AG04449 (cell line): ENCODE measurements around the gene CHRNB2.

Experiments used
- CTCF ChIA-PET: fragments of 350-600 bp; formaldehyde crosslinking; extraction: SDS; loops from one replicate; lab custom pipeline; 2021; ENCODE audit warnings: antibody characterized with exemption; lab: Yijun Ruan, JAX
- POLR2A ChIA-PET: fragments of 400-600, 350-600 bp; formaldehyde crosslinking; extraction: SDS; loops from one replicate; lab custom pipeline; 2020; ENCODE audit warnings: antibody characterized with exemption, inconsistent platforms; lab: Yijun Ruan, JAX
- DNase-seq: peaks from one replicate; pipeline ENCODE4 v3.0.0-alpha.2; 2010; ENCODE audit warnings: low read depth, low spot score
- H3K4me3 ChIP-seq: 2 replicates; pipeline ENCODE4 v1.5.1; 2011; ENCODE audit warnings: low read depth, mild to moderate bottlenecking, control low read depth, low read length
- TF ChIP-seq, protein P1 (sequence below): IDR thresholded peaks from one replicate; pipeline ENCODE4 v1.5.1; 2011; ENCODE audit warnings: mild to moderate bottlenecking, moderate library complexity, low read length, control low read depth, inconsistent platforms; ENCODE audit not compliant: insufficient read depth; ENCODE audit errors: missing control alignments

The CHRNB2 gene, protein sequence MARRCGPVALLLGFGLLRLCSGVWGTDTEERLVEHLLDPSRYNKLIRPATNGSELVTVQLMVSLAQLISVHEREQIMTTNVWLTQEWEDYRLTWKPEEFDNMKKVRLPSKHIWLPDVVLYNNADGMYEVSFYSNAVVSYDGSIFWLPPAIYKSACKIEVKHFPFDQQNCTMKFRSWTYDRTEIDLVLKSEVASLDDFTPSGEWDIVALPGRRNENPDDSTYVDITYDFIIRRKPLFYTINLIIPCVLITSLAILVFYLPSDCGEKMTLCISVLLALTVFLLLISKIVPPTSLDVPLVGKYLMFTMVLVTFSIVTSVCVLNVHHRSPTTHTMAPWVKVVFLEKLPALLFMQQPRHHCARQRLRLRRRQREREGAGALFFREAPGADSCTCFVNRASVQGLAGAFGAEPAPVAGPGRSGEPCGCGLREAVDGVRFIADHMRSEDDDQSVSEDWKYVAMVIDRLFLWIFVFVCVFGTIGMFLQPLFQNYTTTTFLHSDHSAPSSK

DNA sequence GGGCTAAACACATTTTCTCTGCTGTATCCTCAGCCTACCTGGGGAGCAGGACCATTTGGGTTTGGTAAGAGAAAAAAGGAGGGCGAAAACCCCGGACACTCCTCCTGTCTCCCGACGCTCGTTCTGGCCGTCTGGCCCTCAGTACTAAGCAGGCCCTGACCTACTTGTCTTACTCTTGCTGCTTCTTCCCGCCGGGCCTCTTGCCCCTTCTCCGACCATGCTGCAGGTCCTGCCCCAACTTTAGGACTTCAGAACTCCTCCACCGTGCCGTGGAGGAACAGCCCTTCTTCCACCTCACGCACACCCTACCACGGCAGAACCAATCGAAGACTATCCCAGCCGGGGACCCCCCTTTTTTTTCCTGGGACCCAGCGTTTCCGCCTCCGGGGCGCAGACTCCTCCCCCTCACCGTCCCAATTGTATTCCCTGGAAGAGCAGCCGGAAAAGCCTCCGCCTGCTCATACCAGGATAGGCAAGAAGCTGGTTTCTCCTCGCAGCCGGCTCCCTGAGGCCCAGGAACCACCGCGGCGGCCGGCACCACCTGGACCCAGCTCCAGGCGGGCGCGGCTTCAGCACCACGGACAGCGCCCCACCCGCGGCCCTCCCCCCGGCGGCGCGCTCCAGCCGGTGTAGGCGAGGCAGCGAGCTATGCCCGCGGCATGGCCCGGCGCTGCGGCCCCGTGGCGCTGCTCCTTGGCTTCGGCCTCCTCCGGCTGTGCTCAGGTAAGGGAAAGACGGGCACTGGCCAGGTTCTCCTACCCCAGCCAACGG lies at the start of gene CHRNB2:
Gene CHRNB2 (plus strand): TSS at position 393 of the 771 bp plus-strand sequence. CDS start 267 bp downstream, at position 660.
- no peak for DNase-seq
- TF ChIP-seq, protein P1, sequence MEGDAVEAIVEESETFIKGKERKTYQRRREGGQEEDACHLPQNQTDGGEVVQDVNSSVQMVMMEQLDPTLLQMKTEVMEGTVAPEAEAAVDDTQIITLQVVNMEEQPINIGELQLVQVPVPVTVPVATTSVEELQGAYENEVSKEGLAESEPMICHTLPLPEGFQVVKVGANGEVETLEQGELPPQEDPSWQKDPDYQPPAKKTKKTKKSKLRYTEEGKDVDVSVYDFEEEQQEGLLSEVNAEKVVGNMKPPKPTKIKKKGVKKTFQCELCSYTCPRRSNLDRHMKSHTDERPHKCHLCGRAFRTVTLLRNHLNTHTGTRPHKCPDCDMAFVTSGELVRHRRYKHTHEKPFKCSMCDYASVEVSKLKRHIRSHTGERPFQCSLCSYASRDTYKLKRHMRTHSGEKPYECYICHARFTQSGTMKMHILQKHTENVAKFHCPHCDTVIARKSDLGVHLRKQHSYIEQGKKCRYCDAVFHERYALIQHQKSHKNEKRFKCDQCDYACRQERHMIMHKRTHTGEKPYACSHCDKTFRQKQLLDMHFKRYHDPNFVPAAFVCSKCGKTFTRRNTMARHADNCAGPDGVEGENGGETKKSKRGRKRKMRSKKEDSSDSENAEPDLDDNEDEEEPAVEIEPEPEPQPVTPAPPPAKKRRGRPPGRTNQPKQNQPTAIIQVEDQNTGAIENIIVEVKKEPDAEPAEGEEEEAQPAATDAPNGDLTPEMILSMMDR, result no peak
- H3K4me3 ChIP-seq, result no peak within 1 kb of the TSS
- ChIA-PET CTCF (interaction anchor here (1.6 to 3.0 kb wide), 3 partner anchors 7 to 306 kb away, joined by 3 to 25 read pairs (median 4); no protein-coding TSS in a partner anchor), POLR2A (no interaction called here)

DNA sequence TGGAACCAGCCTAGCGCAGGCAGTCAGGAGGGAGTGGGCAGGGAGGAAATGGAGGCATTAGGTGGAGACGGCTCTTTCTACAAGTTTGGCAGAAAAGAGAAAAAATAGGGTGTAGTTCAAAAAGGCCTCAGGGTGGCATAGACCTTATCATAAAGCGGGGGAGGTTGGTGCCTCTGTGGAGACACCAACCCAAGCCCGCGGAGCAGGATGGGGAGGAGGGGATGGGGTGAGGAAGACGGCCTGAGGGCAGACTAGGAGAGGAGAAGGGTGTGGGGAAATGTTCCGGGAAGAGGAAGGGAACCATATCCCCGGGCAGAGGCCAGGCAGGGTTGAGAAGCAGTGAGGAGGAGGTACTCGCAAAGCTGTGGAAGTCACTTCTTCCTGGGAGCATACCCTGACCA lies 48.0 kb upstream of the CHRNB2 start:
- TF ChIP-seq, protein P1, result no peak
- CTCF ChIA-PET, result interaction anchor here (1.5 kb wide), 1 partner anchor 27 kb away, joined by 4 read pairs; no protein-coding TSS in a partner anchor
- no peak for DNase-seq
- no peak overlapping the region for H3K4me3 ChIP-seq
- POLR2A ChIA-PET, result interaction anchor here (0.6 kb wide), 1 partner anchor 14 kb away, joined by 4 read pairs; no protein-coding TSS in a partner anchor

DNA sequence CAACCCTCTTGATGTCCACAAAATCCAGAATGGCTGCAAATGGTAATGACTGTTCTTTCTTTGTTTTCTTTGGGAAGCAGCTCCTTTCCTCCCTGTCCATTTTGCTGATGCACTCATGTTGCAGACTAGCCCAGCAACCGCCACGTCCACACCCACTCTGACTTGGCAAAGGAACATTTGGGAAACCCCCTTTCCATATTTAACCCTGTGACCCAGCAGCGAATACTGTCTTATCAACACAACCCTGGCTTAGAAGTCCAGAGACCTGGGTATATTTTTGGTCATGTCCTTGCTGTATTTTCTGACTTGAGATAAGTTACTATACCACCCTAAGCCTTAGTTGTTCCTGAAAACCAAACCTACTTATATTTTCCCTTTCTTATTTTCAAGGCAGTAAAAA lies 47.2 kb upstream of the CHRNB2 start:
- POLR2A ChIA-PET, result no interaction called here
- DNase-seq, result no peak
- H3K4me3 ChIP-seq, result no peak overlapping the region
- CTCF ChIA-PET, result interaction anchor here (0.9 to 1.5 kb wide), 2 partner anchors 19 to 27 kb away, joined by 4 read pairs; no protein-coding TSS in a partner anchor
- TF ChIP-seq, protein P1, result no peak

DNA sequence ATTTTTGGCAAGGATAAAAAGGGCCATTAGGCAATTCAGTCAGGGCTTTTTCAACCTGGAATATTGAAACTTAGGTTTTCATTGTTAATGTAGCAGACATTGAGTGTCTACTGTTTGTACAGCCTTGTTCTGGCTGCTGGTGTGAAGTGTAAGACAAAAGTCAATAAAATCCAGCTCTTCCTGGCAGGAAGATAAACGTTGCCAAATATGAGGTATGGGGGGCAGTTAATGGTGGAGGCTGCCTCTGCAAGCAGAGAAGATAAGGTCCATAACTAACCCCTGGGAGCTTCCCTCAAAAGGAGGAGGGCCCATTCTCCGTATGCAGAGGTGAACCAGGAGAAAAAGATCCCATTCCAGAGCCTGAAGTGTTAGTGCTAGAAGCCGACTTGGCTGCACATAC lies 45.9 kb upstream of the CHRNB2 start:
- H3K4me3 ChIP-seq, result no peak overlapping the region
- TF ChIP-seq, protein P1, result no peak
- CTCF ChIA-PET, result interaction anchor here (1.4 kb wide), 1 partner anchor 12 kb away, joined by 3 read pairs; no protein-coding TSS in a partner anchor
- no peak for DNase-seq
- POLR2A ChIA-PET, result no interaction called here

DNA sequence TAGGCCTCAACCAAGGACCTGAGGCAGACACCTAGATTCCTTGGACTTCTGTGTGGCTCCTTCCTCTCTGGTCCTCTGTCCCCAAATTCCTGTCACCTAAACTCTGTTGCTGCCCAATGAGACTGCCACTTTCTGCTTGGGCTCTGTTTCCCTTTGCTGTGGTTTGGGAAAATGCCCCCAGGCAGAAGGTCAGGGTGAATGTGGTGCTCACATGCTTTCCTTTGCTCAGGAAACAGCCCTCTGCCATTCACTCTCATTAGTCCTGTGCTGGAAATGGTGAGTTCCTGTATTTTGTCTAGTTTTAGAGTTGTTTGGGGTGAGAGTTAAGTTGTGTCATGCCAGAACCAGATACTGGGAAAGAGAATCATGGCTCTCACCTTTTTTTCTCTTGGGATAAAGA lies 42.7 kb upstream of the CHRNB2 start:
- POLR2A ChIA-PET, result no interaction called here

More for the DNA sequence above, 42.7 kb upstream of the CHRNB2 start:
- TF ChIP-seq, protein P1, result no peak
- DNase-seq, result no peak
- no peak overlapping the region for H3K4me3 ChIP-seq
- CTCF ChIA-PET, result interaction anchor here (0.9 to 1.2 kb wide), 3 partner anchors 10 to 22 kb away, joined by 3 to 6 read pairs (median 4); no protein-coding TSS in a partner anchor
